GM21360 (cell line): ENCODE results near the gene RFTN1.

ENCODE experiments used
- ATAC-seq: cut with Tn5 transposase; IDR thresholded peaks from one replicate; pipeline ENCODE4 v1.9.1; 2021; ENCODE audit warnings: mild to moderate bottlenecking, moderate library complexity; ENCODE audit not compliant: unreplicated experiment

RFTN1 gene

GRCh38 chr3:16508591-16508995, 4.9 kb downstream of the RFTN1 start:
- no peak for ATAC-seq

- no peak for ATAC-seq
These were observed 5.3 kb downstream of the RFTN1 start for GRCh38 chr3:16508243-16508578.

GRCh38 chr3:16507578-16508242, 5.8 kb downstream of the RFTN1 start:
- ATAC-seq: no peak

- no peak for ATAC-seq
These were observed 6.5 kb downstream of the RFTN1 start for GRCh38 chr3:16506884-16507577.

- ATAC-seq: no peak
These were observed 7.0 kb downstream of the RFTN1 start for GRCh38 chr3:16506451-16506850.

- no peak for ATAC-seq
These were observed 8.8 kb downstream of the RFTN1 start for GRCh38 chr3:16504692-16505091.

GRCh38 chr3:16504242-16504641, 9.3 kb downstream of the RFTN1 start:
- ATAC-seq: peak; percentile 77

- no peak for ATAC-seq
These were observed 10.2 kb downstream of the RFTN1 start for GRCh38 chr3:16503191-16503776.

- ATAC-seq: no peak
These were observed 11.1 kb downstream of the RFTN1 start for GRCh38 chr3:16502347-16502908.

- no peak for ATAC-seq
These were observed 12.1 kb downstream of the RFTN1 start for GRCh38 chr3:16501376-16501775.

- ATAC-seq: no peak
These were observed 12.6 kb downstream of the RFTN1 start for GRCh38 chr3:16500911-16501310.

- no peak for ATAC-seq
These were observed 13.4 kb downstream of the RFTN1 start for GRCh38 chr3:16500093-16500492.

GRCh38 chr3:16499351-16499750, 14.1 kb downstream of the RFTN1 start:
- ATAC-seq: no peak

GRCh38 chr3:16498130-16498890, 15.2 kb downstream of the RFTN1 start:
- ATAC-seq: no peak

- peak; percentile 58 for ATAC-seq
These were observed 16.9 kb downstream of the RFTN1 start for GRCh38 chr3:16496408-16497222.

- peak; percentile 16 for ATAC-seq
These were observed 17.5 kb downstream of the RFTN1 start for GRCh38 chr3:16496008-16496407.

GRCh38 chr3:16494814-16495431, 18.6 kb downstream of the RFTN1 start:
- no peak for ATAC-seq

- ATAC-seq: no peak
These were observed 19.4 kb downstream of the RFTN1 start for GRCh38 chr3:16494094-16494493.

- no peak for ATAC-seq
These were observed 23.4 kb downstream of the RFTN1 start for GRCh38 chr3:16490062-16490619.
